Activated CD8-positive, alpha-beta memory T cell treated with anti-CD3 and anti-CD28 coated beads for 24 hours (primary cell): ENCODE results near the gene PIK3C2B.
"Not testable (repeated sequence)": the region's sequence is repeated elsewhere in the genome, so short reads cannot be mapped to it uniquely, and the experiment has no call there.

Source experiments
- DNase-seq: peaks from one replicate; pipeline ENCODE4 v3.0.0-alpha.2; 2020

PIK3C2B gene

GRCh38 chr1:204506201-204506968 lies 11.8 kb upstream of the PIK3C2B start:
- DNase-seq, result peak; percentile 87

- DNase-seq, result no peak
Measured at GRCh38 chr1:204505674-204506200, 11.1 kb upstream of the PIK3C2B start.

- no peak for DNase-seq
Measured at GRCh38 chr1:204503913-204504519, 9.4 kb upstream of the PIK3C2B start.

GRCh38 chr1:204503122-204503912 lies 8.7 kb upstream of the PIK3C2B start:
- no peak for DNase-seq

GRCh38 chr1:204502241-204502640 lies 7.6 kb upstream of the PIK3C2B start:
- no peak for DNase-seq

- no peak for DNase-seq
Measured at GRCh38 chr1:204499511-204500468, 5.2 kb upstream of the PIK3C2B start.

GRCh38 chr1:204498981-204499380 lies 4.4 kb upstream of the PIK3C2B start:
- DNase-seq, result no peak

- DNase-seq, result no peak
Measured at GRCh38 chr1:204495777-204496176, 1.2 kb upstream of the PIK3C2B start.

GRCh38 chr1:204495078-204495753 lies 611 bp upstream of the PIK3C2B start:
- DNase-seq, result no peak

GRCh38 chr1:204493984-204494280 lies 673 bp downstream of the PIK3C2B start:
- no peak for DNase-seq

- DNase-seq, result peak; percentile 70
Measured at GRCh38 chr1:204493145-204493983, 1.2 kb downstream of the PIK3C2B start.

GRCh38 chr1:204491655-204492054 lies 3.0 kb downstream of the PIK3C2B start:
- DNase-seq, result no peak

GRCh38 chr1:204487256-204487615 lies 7.4 kb downstream of the PIK3C2B start:
- DNase-seq, result no peak

- DNase-seq, result not testable (repeated sequence)
Measured at GRCh38 chr1:204486513-204487255, 7.9 kb downstream of the PIK3C2B start.

- no peak for DNase-seq
Measured at GRCh38 chr1:204483791-204484190, 10.8 kb downstream of the PIK3C2B start.

GRCh38 chr1:204480515-204480914 lies 14.1 kb downstream of the PIK3C2B start:
- DNase-seq, result no peak

GRCh38 chr1:204479387-204480136 lies 15.0 kb downstream of the PIK3C2B start:
- DNase-seq, result no peak

GRCh38 chr1:204478921-204479320 lies 15.7 kb downstream of the PIK3C2B start:
- no peak for DNase-seq

- DNase-seq, result no peak
Measured at GRCh38 chr1:204478172-204478899, 16.3 kb downstream of the PIK3C2B start.
